ENCODE results near the gene ZNF583. TPM values are rescaled to one million over a fixed set of nuclear protein-coding genes. Genes with fewer than 3 reads are reported as not detected.

The ZNF583 gene
- total RNA-seq, 1 experiment from 2014 or later = 6.3 TPM

- H3K4me1 ChIP-seq (ENCODE audit: insufficient read depth, low read length, poor library complexity, severe bottlenecking) = no peaks in the 10 kb centered on the region
- H3K9me3 ChIP-seq (ENCODE audit: low read depth, low read length, poor library complexity, severe bottlenecking) = peaks cover 13% of the 10 kb centered on the region
- no peak overlapping the region for H3K27ac ChIP-seq (ENCODE audit: low read depth, low read length, poor library complexity, severe bottlenecking)
- ChIA-PET POLR2A (ENCODE audit: low non-redundant PET) (no interaction called here), CTCF (no interaction called here)
- intact Hi-C loops (cut with micrococcal nuclease; ENCODE audit: unreplicated experiment) = no loop called here
- no peaks in the 10 kb centered on the region for H3K27me3 ChIP-seq (replicated peaks; ENCODE audit: insufficient read depth, low read depth, low read length, poor library complexity)
- TF ChIP-seq EZH2 (IDR thresholded peaks at IDR 0.05; ENCODE audit: borderline replicate concordance, low read depth, low read length, poor library complexity, severe bottlenecking) = no peak
- TF ChIP-seq CTCF (conservative IDR thresholded peaks at IDR 0.05; ENCODE audit: low read depth, low read length) = no peak
- no TSS peak for BruUV-seq (replicated peaks)
- DNase-seq (ENCODE audit: low spot score) = no peak
- no peak overlapping the region for H3K4me3 ChIP-seq (ENCODE audit: low read depth, low read length, poor library complexity, severe bottlenecking)
- H3K36me3 ChIP-seq (ENCODE audit: insufficient read depth, low read length, poor library complexity, severe bottlenecking) = peaks cover 75% of the 10 kb centered on the region
These were observed 31.9 kb upstream of the ZNF583 start for GRCh38 chr19:56372281-56372680.

- no peaks in the 10 kb centered on the region for H3K27me3 ChIP-seq (replicated peaks; ENCODE audit: insufficient read depth, low read depth, low read length, poor library complexity)
- ChIA-PET POLR2A (ENCODE audit: low non-redundant PET) (no interaction called here), CTCF (no interaction called here)
- peaks cover 26% of the 10 kb centered on the region for H3K9me3 ChIP-seq (ENCODE audit: low read depth, low read length, poor library complexity, severe bottlenecking)
- no peak overlapping the region for H3K4me3 ChIP-seq (ENCODE audit: low read depth, low read length, poor library complexity, severe bottlenecking)
- peaks cover 70% of the 10 kb centered on the region for H3K36me3 ChIP-seq (ENCODE audit: insufficient read depth, low read length, poor library complexity, severe bottlenecking)
- H3K4me1 ChIP-seq (ENCODE audit: insufficient read depth, low read length, poor library complexity, severe bottlenecking) = no peaks in the 10 kb centered on the region
- no peak for TF ChIP-seq EZH2 (IDR thresholded peaks at IDR 0.05; ENCODE audit: borderline replicate concordance, low read depth, low read length, poor library complexity, severe bottlenecking)
- no peak for TF ChIP-seq CTCF (conservative IDR thresholded peaks at IDR 0.05; ENCODE audit: low read depth, low read length)
- intact Hi-C loops (cut with micrococcal nuclease; ENCODE audit: unreplicated experiment) = no loop called here
- no peak for DNase-seq (ENCODE audit: low spot score)
- no peak overlapping the region for H3K27ac ChIP-seq (ENCODE audit: low read depth, low read length, poor library complexity, severe bottlenecking)
- no TSS peak for BruUV-seq (replicated peaks)
These were observed 26.8 kb upstream of the ZNF583 start for GRCh38 chr19:56377105-56377924.

GRCh38 chr19:56383826-56384605 is 20.1 kb upstream of the ZNF583 start:
- TF ChIP-seq EZH2 (IDR thresholded peaks at IDR 0.05; ENCODE audit: borderline replicate concordance, low read depth, low read length, poor library complexity, severe bottlenecking) (no peak), CTCF (conservative IDR thresholded peaks at IDR 0.05; ENCODE audit: low read depth, low read length) (no peak)
- no peak overlapping the region for H3K4me3 ChIP-seq (ENCODE audit: low read depth, low read length, poor library complexity, severe bottlenecking)
- ChIA-PET POLR2A (ENCODE audit: low non-redundant PET) (no interaction called here), CTCF (no interaction called here)
- H3K27me3 ChIP-seq (replicated peaks; ENCODE audit: insufficient read depth, low read depth, low read length, poor library complexity) = no peaks in the 10 kb centered on the region
- no TSS peak for BruUV-seq (replicated peaks)
- peaks cover 3% of the 10 kb centered on the region for H3K36me3 ChIP-seq (ENCODE audit: insufficient read depth, low read length, poor library complexity, severe bottlenecking)
- no peaks in the 10 kb centered on the region for H3K4me1 ChIP-seq (ENCODE audit: insufficient read depth, low read length, poor library complexity, severe bottlenecking)
- H3K27ac ChIP-seq (ENCODE audit: low read depth, low read length, poor library complexity, severe bottlenecking) = no peak overlapping the region
- H3K9me3 ChIP-seq (ENCODE audit: low read depth, low read length, poor library complexity, severe bottlenecking) = peaks cover 30% of the 10 kb centered on the region
- no peak for DNase-seq (ENCODE audit: low spot score)
- intact Hi-C loops (cut with micrococcal nuclease; ENCODE audit: unreplicated experiment) = no loop called here
